Measurements from ENCODE around the gene CCDC187.
"Not testable (repeated sequence)": the region's sequence is repeated elsewhere in the genome, so short reads cannot be mapped to it uniquely, and the experiment has no call there.

CCDC187 gene

GRCh38 chr9:136239135-136239982, 64.5 kb downstream of the CCDC187 start:
- no peak for DNase-seq (ENCODE audit: low read depth)

- no peak for DNase-seq (ENCODE audit: low read depth)
Measured at GRCh38 chr9:136238342-136238732, 65.6 kb downstream of the CCDC187 start.

- no peak for DNase-seq (ENCODE audit: low read depth)
Measured at GRCh38 chr9:136237486-136238341, 66.2 kb downstream of the CCDC187 start.

GRCh38 chr9:136236471-136237410, 67.2 kb downstream of the CCDC187 start:
- DNase-seq (ENCODE audit: low read depth), result not testable (repeated sequence)

- DNase-seq (ENCODE audit: low read depth), result no peak
Measured at GRCh38 chr9:136235709-136236455, 68.0 kb downstream of the CCDC187 start.

DNA sequence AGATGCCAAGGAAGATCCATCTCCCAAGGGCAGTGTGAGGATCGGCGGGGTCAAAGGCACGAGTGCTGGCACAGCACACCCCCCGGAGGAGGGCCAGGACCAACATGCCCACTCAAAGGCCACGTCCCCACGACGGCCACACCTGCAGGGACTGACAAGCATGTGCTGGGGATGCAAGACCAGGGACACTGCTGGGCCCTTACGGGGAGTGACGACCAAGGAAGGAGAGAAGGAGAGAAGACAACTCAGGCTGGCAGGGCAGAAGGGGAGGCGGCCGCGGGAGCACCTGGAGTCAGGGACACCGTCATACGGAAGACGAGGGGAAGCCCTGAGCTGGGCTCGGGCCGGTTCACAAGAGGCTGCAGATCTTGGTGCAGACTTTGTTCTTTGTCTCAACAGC, 68.7 kb downstream of the CCDC187 start:
- DNase-seq (ENCODE audit: low read depth), result no peak

DNA sequence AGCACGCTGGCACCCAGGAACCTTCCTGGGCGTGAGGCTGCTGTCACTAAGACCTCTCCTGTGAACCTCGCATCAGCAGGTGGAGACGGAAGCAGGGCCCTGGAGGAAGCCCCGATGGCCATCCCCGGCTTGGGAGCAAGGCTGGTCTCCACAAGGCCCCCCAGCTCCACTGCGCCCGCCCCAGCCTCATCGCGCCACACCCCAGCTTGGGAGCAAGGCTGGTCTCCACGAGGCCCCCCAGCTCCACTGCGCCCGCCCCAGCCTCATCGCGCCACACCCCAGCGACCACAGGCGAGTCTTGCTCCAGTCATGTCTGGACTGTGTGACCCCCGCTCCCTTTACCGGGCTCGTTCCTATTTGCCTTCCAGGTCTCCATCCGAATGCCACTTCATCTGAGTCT, 69.3 kb downstream of the CCDC187 start:
- DNase-seq (ENCODE audit: low read depth), result no peak

DNA sequence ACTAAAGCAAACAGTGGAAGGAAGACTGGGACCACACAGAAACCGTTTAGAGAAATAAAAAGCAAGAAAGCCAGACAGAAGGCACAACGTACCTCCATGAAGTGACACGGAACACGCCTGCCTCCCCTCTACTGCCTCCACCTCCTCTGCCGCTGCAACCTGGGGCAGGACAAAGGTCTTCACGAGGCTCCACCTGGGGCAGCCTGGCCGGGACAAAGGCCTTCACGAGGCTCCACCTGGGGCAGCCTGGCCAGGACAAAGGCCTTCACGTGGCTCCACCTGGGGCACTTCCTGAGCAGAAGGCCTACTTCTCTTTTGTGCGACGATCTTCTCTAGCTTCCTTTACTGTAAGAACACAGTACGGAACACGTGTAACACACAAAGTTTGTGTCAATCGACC, 70.0 kb downstream of the CCDC187 start:
- DNase-seq (ENCODE audit: low read depth), result no peak

GRCh38 chr9:136233411-136233810, 70.5 kb downstream of the CCDC187 start:
- DNase-seq (ENCODE audit: low read depth), result no peak

DNA sequence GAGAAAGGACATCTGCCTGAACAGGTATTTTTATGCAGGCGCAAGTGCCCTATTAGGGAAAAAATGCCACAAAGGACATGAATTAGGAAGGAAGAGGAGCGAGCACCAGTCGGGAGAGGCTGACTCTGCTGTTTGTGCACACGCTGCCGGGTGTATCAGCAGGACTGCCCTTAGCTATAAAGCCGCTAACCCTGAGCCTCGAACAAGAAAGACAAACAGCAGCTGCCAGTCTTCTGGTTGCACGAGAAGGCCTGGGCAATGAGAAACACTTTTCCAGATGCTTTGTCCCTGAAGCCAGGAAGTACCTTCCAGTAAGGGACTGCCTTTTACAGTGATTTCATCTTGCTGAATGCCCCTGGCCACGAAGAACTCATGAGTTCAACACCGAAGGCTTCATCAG, 70.9 kb downstream of the CCDC187 start:
- DNase-seq (ENCODE audit: low read depth), result no peak

GRCh38 chr9:136231478-136232297, 72.2 kb downstream of the CCDC187 start:
- no peak for DNase-seq (ENCODE audit: low read depth)

GRCh38 chr9:136230773-136231172, 73.1 kb downstream of the CCDC187 start:
- no peak for DNase-seq (ENCODE audit: low read depth)

DNA sequence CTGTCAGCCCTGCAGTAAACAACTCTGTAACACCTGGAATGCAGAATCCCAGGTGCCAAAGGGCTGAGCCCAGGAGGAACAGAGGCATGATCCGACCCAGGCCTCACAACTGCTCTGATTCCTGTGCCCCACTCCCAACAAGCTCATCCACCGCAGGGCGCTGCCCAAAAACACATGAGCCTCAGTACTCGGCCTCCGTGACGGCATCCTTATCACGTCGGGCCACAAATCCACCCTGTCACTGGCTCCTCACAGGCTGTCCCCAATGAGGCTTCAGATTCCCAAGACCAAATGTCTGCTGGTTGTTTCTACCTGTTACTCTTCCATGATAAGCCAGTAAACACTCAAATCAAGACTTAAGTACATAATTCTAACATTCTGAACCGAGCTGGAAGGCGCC, 73.5 kb downstream of the CCDC187 start:
- DNase-seq (ENCODE audit: low read depth), result no peak

DNA sequence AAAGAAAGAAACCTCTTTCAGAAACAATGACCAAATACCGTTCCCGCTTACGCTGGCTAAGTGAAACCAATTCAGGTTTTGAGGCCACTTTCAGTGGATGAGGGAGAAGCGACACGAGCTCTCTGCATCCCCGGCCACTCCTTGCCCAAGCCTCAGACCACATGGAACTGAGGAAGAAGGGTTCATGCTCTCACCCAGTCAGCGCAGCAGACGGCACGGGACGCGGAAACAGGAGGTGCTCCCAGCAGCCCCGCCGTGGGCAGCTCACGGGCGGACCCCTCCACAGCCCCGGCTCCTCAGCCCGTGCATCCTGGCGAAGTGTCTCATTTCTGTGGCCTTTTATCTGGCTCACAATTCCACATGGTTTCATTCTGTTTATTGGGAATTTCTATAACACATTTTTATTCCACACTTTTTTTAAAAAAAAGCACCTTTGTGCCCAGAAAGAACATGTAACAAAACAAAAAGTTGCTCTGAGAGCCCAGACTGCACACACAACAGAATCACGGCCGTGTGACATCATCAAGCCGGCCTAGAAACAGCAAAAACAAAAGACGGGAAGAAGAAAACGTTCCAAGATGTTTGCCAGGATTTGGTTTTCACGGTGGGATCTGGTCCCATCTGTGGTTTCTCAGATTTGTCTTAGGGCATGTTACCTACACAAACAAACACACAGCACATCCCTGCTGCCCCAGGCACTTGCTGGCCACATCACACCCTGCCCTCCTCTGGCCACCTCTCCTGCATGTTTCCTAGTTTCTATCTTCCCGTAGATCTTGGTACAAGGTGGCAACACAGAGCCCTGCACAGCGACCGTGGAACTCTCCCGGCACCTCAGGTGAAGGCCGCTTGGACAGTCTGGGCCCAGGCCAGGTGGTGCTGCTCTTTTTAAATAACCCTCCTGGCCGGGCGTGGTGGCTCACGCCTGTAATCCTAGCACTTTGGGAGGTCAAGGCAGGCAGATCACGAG, 74.5 kb downstream of the CCDC187 start:
- no peak for DNase-seq (ENCODE audit: low read depth)

GRCh38 chr9:136228107-136228875, 75.6 kb downstream of the CCDC187 start:
- DNase-seq (ENCODE audit: low read depth), result no peak

DNA sequence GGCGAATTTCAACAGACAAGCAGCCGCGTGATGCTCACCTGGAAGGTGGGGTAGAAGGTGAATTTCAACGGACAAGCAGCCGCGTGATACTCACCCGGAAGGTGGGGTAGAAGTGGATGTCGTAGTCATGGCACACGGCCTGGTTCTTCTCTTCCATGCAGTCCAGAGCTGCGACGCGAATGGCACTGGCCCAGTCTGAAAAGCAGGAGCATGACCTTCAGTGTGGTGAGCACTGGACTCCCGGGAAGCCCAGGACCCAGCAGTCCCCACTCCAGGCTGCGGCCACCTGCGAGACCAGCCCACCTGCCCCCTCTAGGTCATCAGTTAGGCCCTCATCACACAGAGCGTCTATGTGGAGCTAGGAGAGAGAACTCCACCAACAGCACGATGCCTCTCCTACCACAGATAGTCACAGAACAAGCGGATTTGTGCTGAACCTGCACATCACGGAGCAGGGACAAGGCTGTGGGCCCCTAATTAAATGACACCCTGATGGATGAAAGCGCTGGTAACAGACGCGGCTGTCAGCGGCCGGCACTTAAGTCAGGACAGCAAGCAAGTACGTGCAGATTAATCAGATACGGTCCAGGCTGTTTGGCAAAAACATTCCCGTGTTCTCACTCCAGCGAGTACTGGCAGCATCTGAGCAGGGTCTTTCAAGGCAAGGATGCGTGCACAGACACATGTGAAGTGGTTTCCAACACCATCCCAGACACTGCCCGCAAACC, 77.0 kb downstream of the CCDC187 start:
- DNase-seq (ENCODE audit: low read depth), result no peak

DNA sequence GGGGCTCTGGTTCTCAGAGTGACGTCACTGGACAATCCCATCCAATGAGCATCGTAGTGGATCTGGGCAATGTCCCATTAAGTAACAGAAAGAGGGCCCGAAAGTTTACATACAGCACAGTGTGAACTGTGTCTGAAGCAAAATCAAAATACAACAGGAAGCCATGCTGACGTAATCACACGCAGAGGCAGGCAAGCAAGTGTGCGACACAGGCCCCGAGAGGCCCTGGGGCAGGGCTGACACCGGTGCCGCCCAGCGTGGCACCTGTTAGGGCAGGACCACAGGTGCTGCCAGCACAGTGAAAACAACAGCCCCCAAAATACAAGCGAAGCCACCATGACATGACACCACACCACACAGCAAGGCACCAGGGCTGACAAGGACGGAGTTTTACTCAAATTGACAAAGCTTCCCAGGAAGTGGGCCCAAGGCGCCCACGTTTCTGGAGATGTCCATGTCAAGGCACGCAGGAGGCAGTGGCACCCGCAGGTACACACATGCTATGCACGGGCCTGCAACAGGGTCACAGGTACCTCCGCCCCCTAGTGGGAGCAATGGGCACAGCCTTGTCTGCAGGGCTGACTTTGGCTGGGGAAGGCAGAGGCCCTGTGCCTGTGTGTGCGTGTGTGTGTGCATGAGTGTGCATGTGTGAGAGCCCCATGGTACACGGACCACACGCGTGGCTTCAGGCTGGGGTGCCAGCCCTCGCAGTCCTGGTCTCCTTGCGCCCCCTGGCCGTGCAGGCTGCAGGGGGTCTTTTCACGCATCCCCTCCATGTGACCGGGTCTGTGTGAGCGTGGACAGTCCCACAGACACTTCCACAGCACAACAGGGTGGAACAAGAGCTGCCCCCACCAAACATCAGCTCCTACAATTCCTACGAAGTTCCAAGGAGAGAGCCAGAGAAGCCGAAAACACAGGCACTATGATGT, 77.9 kb downstream of the CCDC187 start:
- DNase-seq (ENCODE audit: low read depth), result peak; percentile 57

Measured in activated T-cell treated with anti-CD3 and anti-CD28 coated beads for 1 hour (primary cell).